HEK293T (cell line): ENCODE data around the gene SLC35A5.
"Not testable (repeated sequence)": the region's sequence is repeated elsewhere in the genome, so short reads cannot be mapped to it uniquely, and the experiment has no call there.

ENCODE experiments used
- CTCF ChIA-PET: fragments of 350-600 bp; formaldehyde crosslinking; extraction: SDS; loops from one replicate; lab custom pipeline; 2021; ENCODE audit warnings: antibody characterized with exemption, inconsistent platforms; lab: Yijun Ruan, JAX
- POLR2A ChIA-PET: fragments of 350-600 bp; formaldehyde crosslinking; extraction: SDS; loops from one replicate; lab custom pipeline; 2020; ENCODE audit warnings: antibody characterized with exemption, inconsistent platforms; lab: Yijun Ruan, JAX
- DNase-seq: peaks from one replicate; pipeline ENCODE4 v3.0.0; 2012; ENCODE audit warnings: mixed read lengths; ENCODE audit errors: extremely low spot score
- ARNT ChIP-seq: fragments of 450-650 bp; IDR thresholded peaks from 2 replicates; pipeline ENCODE4 v1.6.1; 2017; ENCODE audit warnings: mild to moderate bottlenecking
- BHLHE40 ChIP-seq: fragments of 450-650 bp; IDR thresholded peaks from 2 replicates; pipeline ENCODE4 v1.6.1; 2016; ENCODE audit warnings: mild to moderate bottlenecking, moderate library complexity, borderline replicate concordance
- CTBP1 ChIP-seq: fragments of 450-650 bp; IDR thresholded peaks from 2 replicates; pipeline ENCODE4 v1.6.1; 2016; ENCODE audit warnings: borderline replicate concordance
- ELF4 ChIP-seq: fragments of 450-650 bp; IDR thresholded peaks from 2 replicates; pipeline ENCODE4 v1.6.1; 2017; ENCODE audit warnings: antibody characterized with exemption
- FOXA1 ChIP-seq: fragments of 450-650 bp; IDR thresholded peaks from 2 replicates; pipeline ENCODE4 v1.6.1; 2016; ENCODE audit warnings: mild to moderate bottlenecking
- FOXK2 ChIP-seq: fragments of 450-650 bp; IDR thresholded peaks from 2 replicates; pipeline ENCODE4 v1.6.1; 2016; ENCODE audit warnings: mild to moderate bottlenecking
- FOXM1 ChIP-seq: fragments of 450-650 bp; IDR thresholded peaks from 2 replicates; pipeline ENCODE4 v1.6.1; 2017; ENCODE audit warnings: mild to moderate bottlenecking, borderline replicate concordance
- HDGF ChIP-seq: fragments of 450-650 bp; IDR thresholded peaks from 2 replicates; pipeline ENCODE4 v1.6.1; 2017; ENCODE audit warnings: antibody characterized with exemption, borderline replicate concordance
- L3MBTL2 ChIP-seq: fragments of 450-650 bp; conservative IDR thresholded peaks from 2 replicates; pipeline ENCODE4 v1.6.1; 2016; ENCODE audit warnings: mild to moderate bottlenecking
- LEF1 ChIP-seq: fragments of 450-650 bp; IDR thresholded peaks from 2 replicates; pipeline ENCODE4 v1.6.1; 2017; ENCODE audit warnings: mild to moderate bottlenecking, borderline replicate concordance
- NFRKB ChIP-seq: fragments of 450-650 bp; IDR thresholded peaks from 2 replicates; pipeline ENCODE4 v1.6.1; 2016; ENCODE audit warnings: mild to moderate bottlenecking, moderate library complexity
- PKNOX1 ChIP-seq: fragments of 450-650 bp; IDR thresholded peaks from 2 replicates; pipeline ENCODE4 v1.6.1; 2016
- SP1 ChIP-seq: fragments of 450-650 bp; IDR thresholded peaks from 2 replicates; pipeline ENCODE4 v1.6.1; 2017
- SUZ12 ChIP-seq: fragments of 450-650 bp; IDR thresholded peaks from 2 replicates; pipeline ENCODE4 v1.6.1; 2016; ENCODE audit warnings: mild to moderate bottlenecking
- TARDBP ChIP-seq: fragments of 450-650 bp; IDR thresholded peaks from 2 replicates; pipeline ENCODE4 v1.6.1; 2016
- ZNF384 ChIP-seq: fragments of 450-650 bp; IDR thresholded peaks from 2 replicates; pipeline ENCODE4 v1.6.1; 2016

SLC35A5 gene

GRCh38 chr3:112561734-112562529, at the start of gene SLC35A5, which contains the start of gene ATG3:
TSS of gene SLC35A5 (plus strand) at chr3:112562045. CDS start at chr3:112563404, 1,359 bp downstream.
TSS of gene ATG3 (minus strand) at chr3:112561962. CDS start at chr3:112561528, 434 bp downstream.
- ChIA-PET POLR2A (interaction anchor here (0.6 to 1.8 kb wide), 12 partner anchors 10 to 1257 kb away, joined by 3 to 8 read pairs (median 5); no protein-coding TSS in a partner anchor), CTCF (interaction anchor here (0.6 to 0.7 kb wide), 2 partner anchors 44 to 450 kb away, joined by 3 to 4 read pairs; no protein-coding TSS in a partner anchor)
- TF ChIP-seq ARNT: 0 out of 2 replicates have a peak, but pooled peaks have one; percentile 38
- TF ChIP-seq NFRKB: no peak
- TF ChIP-seq CTBP1: no peak; the same call in 1 of the 2 replicates
- TF ChIP-seq L3MBTL2: peak; percentile 73
- no peak for TF ChIP-seq FOXA1
- no peak for TF ChIP-seq ZNF384
- no peak for TF ChIP-seq SP1
- TF ChIP-seq FOXM1: no peak
- TF ChIP-seq FOXK2: no peak
- TF ChIP-seq ELF4: peak; percentile 87
- TF ChIP-seq TARDBP: no peak
- peak; percentile 82 for TF ChIP-seq PKNOX1
- TF ChIP-seq BHLHE40: peak; percentile 54; the same call in 1 of the 2 replicates
- TF ChIP-seq LEF1: 0 out of 2 replicates have a peak, but pooled peaks have one; percentile 37
- no peak for TF ChIP-seq SUZ12
- peak; percentile 93 for DNase-seq

- no peak for DNase-seq
- ChIA-PET POLR2A (no interaction called here), CTCF (no interaction called here)
- no peak for TF ChIP-seq SP1
- TF ChIP-seq FOXM1: no peak
- TF ChIP-seq LEF1: no peak
- no peak for TF ChIP-seq L3MBTL2
- TF ChIP-seq ZNF384: no peak
- no peak for TF ChIP-seq CTBP1
- TF ChIP-seq TARDBP: no peak
- TF ChIP-seq ELF4: no peak
- no peak for TF ChIP-seq SUZ12
- no peak for TF ChIP-seq PKNOX1
- no peak for TF ChIP-seq FOXA1
- no peak for TF ChIP-seq ARNT
- TF ChIP-seq NFRKB: no peak
- no peak for TF ChIP-seq FOXK2
- TF ChIP-seq BHLHE40: no peak
Measured at GRCh38 chr3:112512320-112512719, 49.5 kb upstream of the SLC35A5 start.

GRCh38 chr3:112514527-112515128, 47.2 kb upstream of the SLC35A5 start:
- no peak for TF ChIP-seq FOXK2
- no peak for TF ChIP-seq HDGF
- TF ChIP-seq FOXA1: no peak
- TF ChIP-seq ELF4: no peak
- TF ChIP-seq ZNF384: no peak
- POLR2A ChIA-PET: no interaction called here
- no peak for DNase-seq
- CTCF ChIA-PET: no interaction called here

- DNase-seq, CTCF ChIA-PET, POLR2A ChIA-PET: not testable (repeated sequence)
Measured at GRCh38 chr3:112518970-112519369, 42.9 kb upstream of the SLC35A5 start.

GRCh38 chr3:112519424-112520001, 42.3 kb upstream of the SLC35A5 start:
- peak; percentile 46 for DNase-seq
- CTCF ChIA-PET: interaction anchor here (1.1 kb wide), 1 partner anchor 226 kb away, joined by 4 read pairs; the partner anchor contains the start of gene SLC9C1
- POLR2A ChIA-PET: no interaction called here
- TF ChIP-seq TARDBP: no peak
- TF ChIP-seq SP1: no peak
- no peak for TF ChIP-seq CTBP1

GRCh38 chr3:112524127-112524526, 37.7 kb upstream of the SLC35A5 start:
- CTCF ChIA-PET, DNase-seq, POLR2A ChIA-PET: not testable (repeated sequence)

- POLR2A ChIA-PET: interaction anchor here (1.0 kb wide), 1 partner anchor 31 kb away, joined by 3 read pairs; the partner anchor contains the start of genes ATG3 and SLC35A5
- TF ChIP-seq FOXA1 (no peak), TARDBP (no peak), L3MBTL2 (no peak), SP1 (no peak), ELF4 (no peak), ZNF384 (no peak), SUZ12 (no peak), BHLHE40 (no peak), HDGF (no peak), PKNOX1 (no peak), FOXM1 (no peak), CTBP1 (no peak), ARNT (no peak), FOXK2 (no peak), NFRKB (no peak), LEF1 (no peak)
- CTCF ChIA-PET: interaction anchor here (0.7 to 1.0 kb wide), 4 partner anchors 204 to 392 kb away, joined by 3 to 4 read pairs (median 3); no protein-coding TSS in a partner anchor
- no peak for DNase-seq
Measured at GRCh38 chr3:112530573-112530972, 31.3 kb upstream of the SLC35A5 start.
